Skeletal muscle satellite cell (primary cell): ENCODE data around the gene SCCPDH.
"Not testable (repeated sequence)": the region's sequence is repeated elsewhere in the genome, so short reads cannot be mapped to it uniquely, and the experiment has no call there.

Experiments
- H3K27me3 ChIP-seq: 2 replicates; pipeline ENCODE4 v1.7.0; 2013; ENCODE audit warnings: low read length; ENCODE audit not compliant: control insufficient read depth, insufficient read depth
- H3K36me3 ChIP-seq: 2 replicates; pipeline ENCODE4 v1.7.0; 2013; ENCODE audit warnings: mild to moderate bottlenecking, control low read depth, low read length; ENCODE audit not compliant: insufficient read depth
- H3K4me1 ChIP-seq: 2 replicates; pipeline ENCODE4 v1.7.0; 2013; ENCODE audit warnings: low read length; ENCODE audit not compliant: control insufficient read depth, insufficient read depth
- H3K4me2 ChIP-seq: 2 replicates; pipeline ENCODE4 v1.7.0; 2013; ENCODE audit warnings: mild to moderate bottlenecking, low read length
- H3K4me3 ChIP-seq: 2 replicates; pipeline ENCODE4 v1.7.0; 2013; ENCODE audit warnings: low read length
- H3K9ac ChIP-seq: 2 replicates; pipeline ENCODE4 v1.7.0; 2013; ENCODE audit warnings: mild to moderate bottlenecking, low read depth, low read length, moderate library complexity
- H3K9me3 ChIP-seq: replicated peaks from 2 replicates; pipeline ENCODE4 v1.7.0; 2013; ENCODE audit warnings: mild to moderate bottlenecking, control low read depth, low read length

Gene SCCPDH

DNA sequence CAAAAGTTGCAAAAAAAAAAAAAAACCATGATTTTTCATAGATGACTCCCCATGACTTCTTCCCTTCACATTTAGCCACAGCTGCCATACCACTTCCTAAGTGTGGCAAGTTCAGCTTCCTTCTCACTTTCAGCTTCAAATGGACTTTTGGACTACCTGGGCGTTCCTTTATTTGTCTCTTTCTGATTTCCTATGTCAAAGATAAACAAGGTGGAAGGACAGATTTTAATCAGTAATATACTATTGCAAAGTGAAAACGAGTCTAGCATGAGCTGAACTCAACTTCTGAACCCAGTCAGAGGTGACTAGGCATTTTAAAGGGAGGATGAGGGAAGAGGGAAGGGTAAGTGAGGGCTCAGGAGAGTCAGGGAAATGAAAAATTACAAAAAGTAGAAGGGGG is 14.4 kb upstream of the SCCPDH start:
- H3K9ac ChIP-seq, result no peak overlapping the region
- H3K36me3 ChIP-seq, result no peaks in the 10 kb centered on the region
- no peaks in the 10 kb centered on the region for H3K9me3 ChIP-seq
- no peak overlapping the region for H3K4me2 ChIP-seq
- H3K27me3 ChIP-seq, result peaks cover 4% of the 10 kb centered on the region
- H3K4me1 ChIP-seq, result peaks cover 7% of the 10 kb centered on the region
- H3K4me3 ChIP-seq, result no peak overlapping the region

- Histone ChIP-seq H3K36me3 (no peaks in the 10 kb centered on the region), H3K4me3 (no peak overlapping the region), H3K4me1 (no peaks in the 10 kb centered on the region), H3K9ac (no peak overlapping the region), H3K4me2 (no peak overlapping the region), H3K9me3 (no peaks in the 10 kb centered on the region), H3K27me3 (peaks cover 4% of the 10 kb centered on the region)
Observed at GRCh38 chr1:246711548-246712003, 12.6 kb upstream of the SCCPDH start.

DNA sequence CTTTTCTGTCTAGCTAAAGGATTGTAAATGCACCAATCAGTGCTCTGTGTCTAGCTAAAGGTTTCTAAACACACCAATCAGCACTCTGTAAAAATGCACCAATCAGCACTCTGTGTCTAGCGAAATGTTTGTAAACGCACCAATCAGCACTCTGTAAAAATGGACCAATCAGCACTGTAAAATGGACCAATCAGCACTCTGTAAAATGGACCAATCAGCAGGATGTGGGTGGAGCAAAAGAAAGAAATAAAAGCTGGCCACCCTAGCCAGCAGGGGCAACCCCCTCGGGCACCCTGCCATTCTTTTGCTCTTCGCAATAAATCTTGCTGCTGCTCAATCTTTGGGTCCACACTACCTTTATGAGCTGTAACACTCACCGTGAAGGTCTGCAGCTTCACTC is 11.8 kb upstream of the SCCPDH start:
- not testable (repeated sequence) for H3K9me3 ChIP-seq, H3K36me3 ChIP-seq, H3K4me2 ChIP-seq, H3K4me1 ChIP-seq, H3K27me3 ChIP-seq, H3K4me3 ChIP-seq, H3K9ac ChIP-seq

DNA sequence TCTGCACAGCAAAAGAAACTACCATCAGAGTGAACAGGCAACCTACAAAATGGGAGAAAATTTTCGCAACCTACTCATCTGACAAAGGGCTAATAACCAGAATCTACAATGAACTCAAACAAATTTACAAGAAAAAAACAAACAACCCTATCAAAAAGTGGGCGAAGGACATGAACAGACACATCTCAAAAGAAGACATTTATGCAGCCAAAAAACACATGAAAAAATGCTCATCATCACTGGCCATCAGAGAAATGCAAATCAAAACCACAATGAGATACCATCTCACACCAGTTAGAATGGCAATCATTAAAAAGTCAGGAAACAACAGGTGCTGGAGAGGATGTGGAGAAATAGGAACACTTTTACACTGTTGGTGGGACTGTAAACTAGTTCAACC is 4.8 kb upstream of the SCCPDH start:
- not testable (repeated sequence) for H3K4me1 ChIP-seq, H3K9me3 ChIP-seq, H3K27me3 ChIP-seq, H3K36me3 ChIP-seq, H3K4me2 ChIP-seq, H3K9ac ChIP-seq, H3K4me3 ChIP-seq

DNA sequence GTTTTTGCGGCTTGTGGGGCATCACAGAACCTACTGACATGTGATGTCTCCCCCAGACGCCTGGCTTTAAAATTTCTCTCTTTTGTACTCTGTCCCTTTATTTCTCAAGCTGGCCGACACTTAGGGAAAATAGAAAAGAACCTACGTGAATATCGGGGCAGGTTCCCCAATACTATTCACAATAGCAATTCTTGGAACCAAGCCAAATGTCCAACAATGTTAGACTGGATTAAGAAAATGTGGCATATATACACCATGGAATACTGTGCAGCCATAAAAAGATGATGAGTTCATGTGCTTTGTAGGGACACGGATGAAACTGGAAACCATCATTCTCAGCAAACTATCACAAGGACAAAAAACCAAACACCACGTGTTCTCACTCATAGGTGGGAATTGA is 3.4 kb upstream of the SCCPDH start:
- H3K36me3 ChIP-seq, H3K4me3 ChIP-seq: not testable (repeated sequence)

DNA sequence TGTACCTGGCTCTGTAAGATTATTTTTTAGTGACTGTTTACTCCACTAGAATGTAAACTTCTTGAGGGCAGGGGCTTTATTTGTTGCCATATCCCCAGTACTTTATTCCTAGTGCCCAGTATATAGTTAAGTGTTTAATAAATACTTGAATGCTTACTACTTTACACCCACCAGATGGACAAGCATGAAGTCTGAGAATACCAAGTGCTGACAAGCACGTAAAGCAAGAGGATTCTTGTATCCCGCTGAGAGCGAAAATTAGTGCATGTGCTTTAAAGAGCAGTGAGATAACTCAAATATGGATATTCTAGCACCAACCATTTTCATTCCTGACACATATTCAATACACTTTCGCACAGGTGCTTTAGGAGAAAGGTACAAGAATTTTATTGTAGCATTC is 1.5 kb upstream of the SCCPDH start:
- H3K36me3 ChIP-seq, result peaks cover 9% of the 10 kb centered on the region
- no peaks in the 10 kb centered on the region for H3K9me3 ChIP-seq
- no peak overlapping the region for H3K9ac ChIP-seq
- H3K4me2 ChIP-seq, result no peak overlapping the region
- H3K27me3 ChIP-seq, result no peaks in the 10 kb centered on the region
- peaks cover 6% of the 10 kb centered on the region for H3K4me1 ChIP-seq
- H3K4me3 ChIP-seq, result no peak overlapping the region

More for the DNA sequence above, 3.4 kb upstream of the SCCPDH start:
- H3K4me2 ChIP-seq, H3K4me1 ChIP-seq, H3K9me3 ChIP-seq, H3K27me3 ChIP-seq, H3K9ac ChIP-seq: not testable (repeated sequence)

- H3K36me3 ChIP-seq, result peaks cover 21% of the 10 kb centered on the region
- H3K4me1 ChIP-seq, result peaks cover 6% of the 10 kb centered on the region
- H3K9me3 ChIP-seq, result no peaks in the 10 kb centered on the region
- H3K9ac ChIP-seq, result peak overlapping the region; percentile 86
- H3K4me3 ChIP-seq, result peak overlapping the region; percentile 93
- no peaks in the 10 kb centered on the region for H3K27me3 ChIP-seq
- H3K4me2 ChIP-seq, result peak overlapping the region; percentile 99
Observed at GRCh38 chr1:246724731-246725095, 504 bp downstream of the SCCPDH start.

DNA sequence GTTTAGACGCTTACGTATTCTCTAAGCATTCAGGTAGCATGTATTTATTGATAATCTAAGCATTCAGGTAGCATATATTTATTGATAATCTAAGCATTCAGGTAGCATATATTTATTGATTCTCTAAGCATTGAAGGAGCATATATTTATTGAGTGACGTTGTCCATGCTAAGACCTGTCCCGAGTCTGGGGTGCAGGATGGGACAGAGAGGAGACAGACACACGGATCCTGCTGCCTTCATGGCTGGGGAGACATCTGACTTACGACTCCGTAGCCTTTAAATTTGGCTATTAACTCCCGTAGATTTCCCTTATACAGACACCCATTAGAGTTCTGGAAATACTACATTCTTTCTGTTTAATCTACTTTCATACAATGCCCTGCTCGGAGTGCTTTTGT is 982 bp downstream of the SCCPDH start:
- peaks cover 25% of the 10 kb centered on the region for H3K36me3 ChIP-seq
- H3K4me2 ChIP-seq, result peak overlapping the region; percentile 99
- H3K4me3 ChIP-seq, result peak overlapping the region; percentile 93
- no peaks in the 10 kb centered on the region for H3K9me3 ChIP-seq
- peaks cover 6% of the 10 kb centered on the region for H3K4me1 ChIP-seq
- peak overlapping the region; percentile 86 for H3K9ac ChIP-seq
- H3K27me3 ChIP-seq, result no peaks in the 10 kb centered on the region

- Histone ChIP-seq H3K4me2 (no peak overlapping the region), H3K36me3 (peaks cover 35% of the 10 kb centered on the region), H3K27me3 (no peaks in the 10 kb centered on the region), H3K4me3 (no peak overlapping the region), H3K9me3 (no peaks in the 10 kb centered on the region), H3K9ac (no peak overlapping the region), H3K4me1 (peaks cover 6% of the 10 kb centered on the region)
Observed at GRCh38 chr1:246726255-246726679, 2.1 kb downstream of the SCCPDH start.

GRCh38 chr1:246726881-246727280 is 2.7 kb downstream of the SCCPDH start:
- Histone ChIP-seq H3K4me2 (no peak overlapping the region), H3K9ac (no peak overlapping the region), H3K9me3 (no peaks in the 10 kb centered on the region), H3K4me1 (peaks cover 6% of the 10 kb centered on the region), H3K36me3 (peaks cover 38% of the 10 kb centered on the region), H3K4me3 (no peak overlapping the region), H3K27me3 (no peaks in the 10 kb centered on the region)

DNA sequence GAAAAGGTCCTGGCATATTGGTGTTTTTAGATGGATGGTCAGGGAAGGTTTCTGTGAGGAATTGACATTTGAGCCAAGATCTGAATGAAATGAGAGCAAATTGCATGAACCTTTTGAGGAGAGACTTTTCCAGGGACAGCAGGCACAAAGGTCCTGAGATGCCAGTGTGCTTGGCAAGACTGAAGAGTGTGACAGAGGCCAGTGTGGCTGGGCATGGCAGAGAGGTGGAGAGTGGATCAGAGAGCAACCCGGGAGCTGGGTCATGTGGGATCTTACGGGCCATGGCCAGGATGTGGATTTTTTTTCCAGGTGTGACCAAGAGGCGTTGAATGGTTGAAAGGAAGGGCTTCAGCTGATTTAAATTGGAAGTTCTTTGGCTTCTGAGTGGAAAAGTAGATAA is 3.4 kb downstream of the SCCPDH start:
- Histone ChIP-seq H3K4me2 (no peak overlapping the region), H3K27me3 (no peaks in the 10 kb centered on the region), H3K4me1 (peaks cover 6% of the 10 kb centered on the region), H3K9ac (no peak overlapping the region), H3K36me3 (peaks cover 42% of the 10 kb centered on the region), H3K4me3 (no peak overlapping the region), H3K9me3 (no peaks in the 10 kb centered on the region)

DNA sequence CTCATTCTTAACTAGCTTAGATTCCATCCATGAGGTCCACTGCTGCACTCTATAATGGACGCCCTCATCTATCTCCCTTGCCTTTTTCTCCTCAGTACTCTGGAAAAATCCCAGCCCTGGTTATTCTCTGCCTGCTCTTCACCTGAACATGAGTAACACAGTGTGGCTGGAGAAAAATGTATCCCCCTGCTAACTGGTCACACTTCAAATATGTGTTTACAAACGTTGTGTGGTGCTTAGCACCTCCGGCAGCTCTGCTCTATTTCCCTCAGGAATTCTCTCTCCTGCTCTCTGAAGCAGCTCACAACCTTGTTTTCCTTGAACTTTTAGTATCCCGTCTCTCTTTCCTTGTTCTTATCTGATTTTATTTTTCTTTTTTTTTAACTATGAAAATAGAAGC is 4.1 kb downstream of the SCCPDH start:
- peaks cover 6% of the 10 kb centered on the region for H3K4me1 ChIP-seq
- no peaks in the 10 kb centered on the region for H3K9me3 ChIP-seq
- H3K36me3 ChIP-seq, result peaks cover 44% of the 10 kb centered on the region
- no peak overlapping the region for H3K4me2 ChIP-seq
- H3K9ac ChIP-seq, result no peak overlapping the region
- no peaks in the 10 kb centered on the region for H3K27me3 ChIP-seq
- no peak overlapping the region for H3K4me3 ChIP-seq
